Karpas-422 (cell line): Measurements from ENCODE around the gene RARRES1. TPM values are rescaled to one million over a fixed set of nuclear protein-coding genes. Genes with fewer than 3 reads are reported as not detected.

Experiments used
- DNase-seq: peaks from one replicate; pipeline ENCODE4 v3.0.0-alpha.2; 2015
- H2AFZ ChIP-seq: fragments of 200-600 bp; sonication (generic); 2 replicates; pipeline ENCODE4 v1.6.1; 2014; ENCODE audit warnings: antibody characterized with exemption, low read length, mixed read lengths
- H3K27ac ChIP-seq: fragments of 200-600 bp; sonication (generic); 2 replicates; pipeline ENCODE4 v1.5.1; 2014; ENCODE audit warnings: mild to moderate bottlenecking, low read length, moderate library complexity
- H3K27me3 ChIP-seq: fragments of 200-600 bp; sonication (generic); 2 replicates; pipeline ENCODE4 v1.6.1; 2014; ENCODE audit warnings: low read length, mixed read lengths
- H3K36me3 ChIP-seq: fragments of 200-600 bp; sonication (generic); 2 replicates; pipeline ENCODE4 v1.6.1; 2014; ENCODE audit warnings: low read length, mixed read lengths; ENCODE audit not compliant: insufficient read depth
- H3K4me1 ChIP-seq: fragments of 200-600 bp; sonication (generic); 2 replicates; pipeline ENCODE4 v1.6.1; 2014; ENCODE audit warnings: mild to moderate bottlenecking, low read length, mixed read lengths
- H3K4me2 ChIP-seq: fragments of 200-600 bp; sonication (generic); 2 replicates; pipeline ENCODE4 v1.6.1; 2014; ENCODE audit warnings: low read length, low read depth, mild to moderate bottlenecking; ENCODE audit not compliant: poor library complexity, severe bottlenecking
- H3K4me3 ChIP-seq: fragments of 200-600 bp; sonication (generic); 2 replicates; pipeline ENCODE4 v1.5.1; 2014; ENCODE audit warnings: mild to moderate bottlenecking, antibody characterized with exemption, low read length, mixed read lengths
- H3K79me2 ChIP-seq: fragments of 200-600 bp; sonication (generic); 2 replicates; pipeline ENCODE4 v1.6.1; 2014; ENCODE audit warnings: mild to moderate bottlenecking, low read length, mixed read lengths
- H3K9ac ChIP-seq: fragments of 200-600 bp; sonication (generic); 2 replicates; pipeline ENCODE4 v1.6.0; 2014; ENCODE audit warnings: low read length
- H3K9me2 ChIP-seq: fragments of 200-600 bp; sonication (generic), shearing (Covaris generic); replicated peaks from 2 replicates; pipeline ENCODE4 v1.6.0; 2014; ENCODE audit warnings: mild to moderate bottlenecking, low read length, moderate library complexity; ENCODE audit not compliant: insufficient read depth
- H3K9me3 ChIP-seq: fragments of 300-700, 200-600 bp; sonication (generic); 2 replicates; pipeline ENCODE4 v1.6.1; 2014; ENCODE audit warnings: low read length, mixed read lengths
- H4K20me1 ChIP-seq: fragments of 200-600 bp; sonication (generic); 2 replicates; pipeline ENCODE4 v1.6.1; 2014; ENCODE audit warnings: mild to moderate bottlenecking, antibody characterized with exemption, low read length, low read depth; ENCODE audit not compliant: insufficient read depth
- small RNA-seq: library from RNA; depleted of rRNA; stranded (forward); fragments of <200 nt; gene quantifications from one replicate; pipeline ENCODE3, GENCODE V24; 2014
- total RNA-seq: library from RNA; depleted of rRNA; stranded (reverse); fragments of >200 nt; shearing (Covaris generic); gene quantifications from 2 replicates; pipeline ENCODE4 v1.2.3, GENCODE V29; 2014; ENCODE audit warnings: low replicate concordance; rRNA removed

The RARRES1 gene
- total RNA-seq, 1 experiment from 2014 or later: not detected

- Histone ChIP-seq H2AFZ (no peak overlapping the region), H3K79me2 (peaks cover 60% of the 10 kb centered on the region), H3K36me3 (peaks cover 59% of the 10 kb centered on the region; the same call in 1 of the 2 replicates), H4K20me1 (no peaks in the 10 kb centered on the region), H3K4me1 (peaks cover 16% of the 10 kb centered on the region), H3K4me3 (no peak overlapping the region), H3K27me3 (no peaks in the 10 kb centered on the region), H3K9me2 (no peaks in the 10 kb centered on the region), H3K9me3 (no peaks in the 10 kb centered on the region), H3K4me2 (no peak overlapping the region), H3K9ac (no peak overlapping the region), H3K27ac (no peak overlapping the region)
- DNase-seq: peak; percentile 19
Observed at GRCh38 chr3:158649791-158650190, 82.5 kb downstream of the RARRES1 start.

Small RNA genes within 50 kb of the gene (small RNA-seq; reads per million reads assigned to genes)
- not detected for gene AC080013.6

Other genes starting within 250 kb of the RARRES1 start
- not detected in 2 replicates for gene MLF1, start 161.3 kb downstream of the RARRES1 start, total RNA-seq
- 61.1 and 74.1 TPM in 2 replicates for gene GFM1, start 87.9 kb downstream of the RARRES1 start, total RNA-seq
- 7.8 and 12.1 TPM in 2 replicates for gene LXN, start 59.8 kb downstream of the RARRES1 start, total RNA-seq
- gene MFSD1, start 69.6 kb upstream of the RARRES1 start, total RNA-seq: 64.7 and 114 TPM in 2 replicates